Breast epithelium (tissue), 3 donors: ENCODE data around the gene PLCH1.

ENCODE experiments used
- CTCF ChIP-seq, 3 donors: fragments of 450-650 bp; IDR thresholded peaks; one replicate each; pipeline ENCODE4 v1.5.1; 2016 to 2017; ENCODE audit warnings: antibody characterized with exemption in 3 of 3, mild to moderate bottlenecking in 3 of 3, moderate library complexity in 3 of 3
- POLR2A ChIP-seq: fragments of 450-650 bp; IDR thresholded peaks from one replicate; pipeline ENCODE4 v1.6.1; 2016; ENCODE audit warnings: antibody characterized with exemption, mild to moderate bottlenecking, moderate library complexity
- POLR2AphosphoS5 ChIP-seq, 3 donors: sonication (generic); formaldehyde crosslinking; IDR thresholded peaks; one replicate each; pipeline ENCODE4 v1.6.1; 2017; ENCODE audit warnings: antibody characterized with exemption in 3 of 3

- TF ChIP-seq POLR2AphosphoS5 (IDR thresholded peaks at IDR 0.05) (no peak), CTCF (IDR thresholded peaks at IDR 0.05) (no peak), POLR2A (no peak)
Observed at GRCh38 chr3:155435821-155436220, 309.1 kb downstream of the PLCH1 start.
